ENCODE results near the gene QPRT.

- TF ChIP-seq FOXM1 (IDR thresholded peaks at IDR 0.05; ENCODE audit: borderline replicate concordance), result no peak
- no peak for TF ChIP-seq L3MBTL2 (conservative IDR thresholded peaks at IDR 0.05)
- TF ChIP-seq SUZ12 (IDR thresholded peaks at IDR 0.05), result no peak
Measured at GRCh38 chr16:29714396-29714795, 35.4 kb downstream of the QPRT start.
